ENCODE results near the gene DPY19L1.
A peak's percentile ranks its signal among the peaks of the same experiment; 100 is the strongest.
"Not testable (repeated sequence)": the region's sequence is repeated elsewhere in the genome, so short reads cannot be mapped to it uniquely, and the experiment has no call there.

Gene DPY19L1

DNA sequence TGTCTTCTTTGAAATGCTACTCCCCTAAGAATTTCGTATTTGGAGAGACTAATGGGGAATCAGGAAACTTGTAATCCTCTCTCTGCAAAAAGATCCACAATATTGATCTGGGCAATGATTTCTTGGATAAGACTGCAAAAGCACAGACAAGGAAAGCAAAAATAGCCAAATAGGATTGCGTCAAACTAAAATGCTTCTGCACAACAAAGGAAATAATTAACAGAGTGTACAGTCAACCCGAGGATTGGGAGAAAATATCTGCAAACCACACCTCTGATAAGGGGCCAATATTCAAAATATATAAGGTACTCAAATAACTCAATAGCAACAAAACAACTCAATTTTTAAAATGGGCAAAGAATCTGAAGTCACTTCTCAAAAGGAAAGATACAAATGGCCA, 52.1 kb downstream of the DPY19L1 start:
- not testable (repeated sequence) for DNase-seq

DNA sequence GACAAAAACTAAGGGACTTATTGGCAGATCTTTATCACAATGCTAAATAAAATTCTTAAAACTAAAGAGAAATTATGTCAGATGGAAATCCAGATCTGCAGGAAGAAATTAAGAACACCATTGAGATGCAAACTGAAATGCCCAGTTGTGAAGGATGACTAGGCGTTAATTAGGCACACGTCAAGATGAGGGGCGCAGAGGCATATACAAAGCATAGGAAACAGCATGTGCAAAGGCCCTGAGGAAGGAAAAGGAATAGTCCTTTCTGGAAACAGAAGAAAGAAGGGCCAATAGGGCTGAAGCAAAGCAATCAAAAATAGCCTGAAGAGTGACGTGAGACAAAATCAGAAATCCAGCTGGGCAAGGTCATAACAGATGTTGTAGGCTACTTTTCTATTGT, 53.1 kb downstream of the DPY19L1 start:
- DNase-seq: not testable (repeated sequence)

DNA sequence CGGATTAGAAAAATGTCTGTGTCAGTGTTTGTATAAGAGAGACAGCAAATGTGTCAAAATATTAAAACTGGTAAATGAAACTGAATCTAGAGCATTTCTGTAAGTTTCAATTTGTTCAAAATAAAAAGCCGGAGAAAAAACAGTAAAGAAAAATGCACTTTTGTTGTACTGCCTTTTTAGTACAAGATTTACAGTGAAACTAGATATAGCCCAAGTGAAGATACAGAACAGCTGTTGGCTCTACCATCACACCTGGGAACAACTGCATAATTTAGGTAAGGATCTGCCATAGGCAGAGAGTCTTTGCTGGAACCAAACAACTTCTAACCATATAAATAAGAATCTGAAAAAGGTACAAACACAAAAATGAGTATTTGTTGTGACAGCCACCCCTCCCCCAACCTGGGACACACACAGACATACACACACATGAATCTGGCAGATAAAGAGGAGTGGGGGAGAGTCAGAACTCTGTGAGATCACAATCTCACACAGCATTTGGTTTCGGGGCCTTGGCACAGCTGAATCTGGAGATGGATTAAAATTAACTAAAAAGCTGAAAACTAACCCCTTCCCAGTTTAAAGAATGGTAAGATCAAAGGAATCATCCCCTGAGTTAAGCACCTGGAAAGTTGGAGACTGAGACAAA, 54.8 kb downstream of the DPY19L1 start:
- DNase-seq: no peak

DNA sequence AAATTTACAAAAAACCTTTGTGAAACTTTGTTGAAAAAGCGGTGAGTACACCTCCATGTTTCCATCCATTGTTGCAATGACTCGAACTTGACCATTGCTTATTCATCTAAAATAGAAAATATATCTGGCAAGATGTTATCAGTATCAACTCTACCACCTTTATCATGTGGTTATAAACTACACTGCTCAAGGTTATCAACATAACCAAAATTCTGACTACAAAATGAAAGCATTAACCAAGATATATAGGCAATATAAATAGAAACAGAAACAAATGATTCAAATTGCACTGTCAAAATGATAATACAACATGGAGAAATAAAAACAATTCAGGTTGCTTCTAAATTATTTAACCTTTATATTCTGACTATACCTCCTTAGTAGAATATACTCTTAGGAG, 58.2 kb downstream of the DPY19L1 start:
- not testable (repeated sequence) for DNase-seq

DNA sequence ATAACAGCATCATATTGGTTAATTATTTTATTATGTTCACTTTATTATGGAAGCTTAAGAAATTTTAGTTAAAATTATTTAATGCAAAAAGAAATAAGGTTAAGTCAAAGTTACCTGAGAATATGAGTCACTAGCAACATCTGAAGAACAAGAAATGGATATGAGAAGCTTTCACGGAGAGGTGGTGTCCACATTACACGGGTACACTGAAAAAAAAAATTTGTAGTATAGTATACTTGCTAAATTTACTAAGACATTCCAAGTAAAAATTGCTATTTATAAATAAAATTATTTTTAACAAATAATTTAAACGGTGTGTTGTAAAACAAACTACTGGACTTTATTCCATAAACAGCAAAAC, 63.9 kb downstream of the DPY19L1 start:
- DNase-seq: no peak

DNA sequence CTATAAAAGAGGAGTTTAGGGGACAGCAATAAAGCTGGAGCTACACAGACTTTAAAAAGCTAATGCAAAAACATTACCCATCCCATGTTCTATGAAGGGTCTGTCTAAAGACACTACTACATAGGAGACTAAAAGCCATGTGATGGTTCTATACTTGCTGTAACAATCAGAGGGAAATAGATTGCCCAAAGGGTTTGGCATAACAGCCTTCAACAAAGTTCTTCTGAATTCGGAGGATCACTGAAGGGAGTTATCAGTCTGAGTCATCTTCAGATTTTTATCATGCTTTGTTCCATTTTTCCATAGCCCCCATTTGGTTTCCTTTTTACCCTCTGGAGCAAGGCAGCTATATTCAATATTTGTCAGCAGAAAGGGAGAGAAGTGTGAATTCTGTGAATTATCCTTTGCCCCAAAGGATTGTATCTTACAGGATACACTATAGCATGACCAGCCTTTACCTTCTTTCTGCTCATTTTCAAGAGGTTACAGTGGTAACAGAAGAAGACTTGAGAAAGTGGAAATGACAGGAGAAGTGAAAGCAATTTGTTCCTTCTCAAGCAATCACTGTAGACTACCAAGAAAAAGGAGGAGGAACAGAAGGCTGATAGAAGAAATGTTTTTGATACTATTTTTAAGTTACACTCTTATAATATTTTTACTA, 64.4 kb downstream of the DPY19L1 start:
- DNase-seq: not testable (repeated sequence)

DNA sequence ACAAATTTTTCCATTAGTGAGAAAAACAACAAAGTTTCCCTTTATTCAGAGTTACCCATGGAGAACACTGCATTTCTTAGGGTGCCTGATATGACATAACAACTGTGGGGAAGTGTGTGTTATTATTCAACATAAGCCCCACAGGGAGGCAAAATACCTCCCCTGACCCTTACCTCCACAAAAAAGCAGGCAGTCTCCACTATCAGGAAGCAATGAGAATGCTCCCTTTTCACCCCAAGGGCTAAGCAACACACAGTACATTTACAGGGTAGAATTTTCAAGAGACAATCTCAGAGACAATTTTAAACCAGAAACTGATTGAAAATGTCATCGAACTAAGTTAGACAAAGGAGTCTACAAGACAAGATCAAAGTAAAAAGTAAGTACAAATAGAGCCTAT, 69.5 kb downstream of the DPY19L1 start:
- not testable (repeated sequence) for DNase-seq

DNA sequence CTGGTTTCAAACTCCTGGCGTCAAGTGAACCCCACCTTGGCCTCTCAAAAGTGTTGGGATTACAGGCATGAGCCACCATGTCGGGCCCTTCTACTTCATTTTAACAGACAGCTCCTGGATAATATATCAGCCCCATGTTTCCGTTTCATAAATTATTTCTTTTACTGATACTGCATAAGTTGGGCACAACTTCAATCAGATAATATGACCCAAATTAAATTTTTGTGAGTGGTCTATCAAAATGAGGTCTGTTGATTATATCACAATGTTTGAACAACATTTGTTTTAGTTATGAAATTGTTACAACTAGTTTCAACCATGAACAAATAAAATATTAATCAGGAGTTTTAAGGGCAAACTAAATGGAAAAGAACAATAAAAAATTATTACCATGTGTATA, 70.8 kb downstream of the DPY19L1 start:
- DNase-seq: not testable (repeated sequence)

DNA sequence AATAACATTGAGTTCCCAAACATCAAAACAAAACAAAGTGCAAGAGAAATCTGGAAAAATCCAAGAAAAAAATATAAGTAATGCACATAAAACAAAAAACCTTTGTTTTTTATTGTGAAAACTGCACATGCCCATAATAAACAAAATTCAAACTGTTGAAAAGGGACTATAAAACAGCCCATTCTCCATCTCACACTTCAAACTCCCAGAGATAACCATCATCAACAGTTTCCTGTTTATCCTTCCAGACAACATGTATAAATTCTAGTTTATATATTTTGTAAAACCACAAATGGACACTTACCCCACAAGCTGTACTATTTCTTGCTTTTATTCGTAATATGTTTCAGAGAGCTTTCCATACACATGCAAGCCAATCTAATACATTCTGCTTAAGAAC, 79.3 kb downstream of the DPY19L1 start:
- DNase-seq: no peak

DNA sequence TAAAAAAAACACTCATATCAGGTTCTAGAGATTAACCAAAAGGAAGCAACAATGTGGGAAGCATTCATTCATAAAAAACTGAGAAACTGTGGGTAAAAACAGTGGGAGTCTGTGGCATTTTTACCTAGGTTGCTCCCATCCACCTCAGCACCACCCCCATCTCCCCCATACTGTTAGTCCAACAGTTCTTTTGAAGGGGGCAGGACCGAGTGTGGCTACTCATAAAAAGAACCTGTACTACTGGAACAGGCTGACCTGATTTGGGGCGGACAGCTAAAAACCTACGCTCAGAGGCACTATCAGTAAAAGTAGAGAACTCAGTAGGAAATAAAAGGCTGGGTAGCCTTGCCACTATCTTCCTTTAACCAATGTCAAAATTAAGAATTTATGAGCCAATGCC, 84.5 kb downstream of the DPY19L1 start:
- DNase-seq: no peak

DNA sequence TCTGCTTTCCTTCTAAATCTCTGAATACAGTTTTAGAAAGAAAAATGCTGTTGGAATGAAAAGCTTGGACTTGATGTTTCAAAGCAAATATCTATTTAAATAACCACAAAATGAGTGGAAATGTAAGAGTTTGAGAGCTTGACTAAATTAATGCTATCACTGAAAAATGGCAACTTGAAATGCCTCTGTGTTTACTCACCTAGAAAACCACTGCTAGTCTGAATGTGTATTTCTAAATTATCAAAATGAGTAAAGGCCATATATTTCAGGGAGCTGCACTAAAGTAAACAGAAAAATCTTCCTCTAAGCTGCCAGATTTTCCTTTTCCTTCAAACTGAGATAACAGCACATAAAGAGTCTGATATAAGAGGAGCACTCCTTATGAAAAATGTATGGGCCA, 87.9 kb downstream of the DPY19L1 start:
- peak; percentile 67 for DNase-seq

DNA sequence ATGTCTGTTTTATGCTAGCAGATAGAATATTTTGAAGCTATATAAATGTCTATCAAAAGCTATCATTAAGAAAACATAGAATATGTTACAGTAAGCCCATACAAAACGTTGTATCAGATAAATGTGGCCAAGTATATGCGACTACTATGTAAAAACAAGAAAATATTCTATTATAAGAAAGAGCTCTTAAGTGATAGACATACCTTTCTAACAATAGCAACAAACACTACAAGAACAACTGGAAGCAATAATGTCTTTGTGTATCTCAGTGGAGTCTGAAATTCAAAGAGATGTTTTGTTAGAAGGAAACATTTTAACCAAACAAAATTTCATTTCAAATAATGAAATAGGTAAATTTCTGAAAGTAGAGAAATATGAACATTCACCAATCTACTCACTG, 89.9 kb downstream of the DPY19L1 start:
- DNase-seq: not testable (repeated sequence)

DNA sequence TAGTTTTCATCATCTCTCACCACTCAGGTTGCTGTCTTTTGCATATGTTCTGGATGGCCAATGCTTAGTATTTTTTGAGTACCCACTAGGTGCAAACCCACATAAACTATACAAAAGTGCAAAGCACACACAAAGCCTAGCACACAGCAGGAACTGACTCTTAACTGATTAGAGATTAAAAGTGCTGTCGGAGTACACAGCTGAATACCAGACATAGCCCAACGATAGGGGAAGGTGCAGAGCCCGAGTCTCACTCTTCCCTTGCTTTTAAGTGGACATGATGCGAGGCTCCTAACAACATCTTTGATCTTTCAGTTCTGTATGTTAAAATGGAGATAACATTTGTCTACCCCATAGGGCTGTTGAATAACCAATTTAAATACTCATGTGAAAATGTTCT, 90.8 kb downstream of the DPY19L1 start:
- no peak for DNase-seq

DNA sequence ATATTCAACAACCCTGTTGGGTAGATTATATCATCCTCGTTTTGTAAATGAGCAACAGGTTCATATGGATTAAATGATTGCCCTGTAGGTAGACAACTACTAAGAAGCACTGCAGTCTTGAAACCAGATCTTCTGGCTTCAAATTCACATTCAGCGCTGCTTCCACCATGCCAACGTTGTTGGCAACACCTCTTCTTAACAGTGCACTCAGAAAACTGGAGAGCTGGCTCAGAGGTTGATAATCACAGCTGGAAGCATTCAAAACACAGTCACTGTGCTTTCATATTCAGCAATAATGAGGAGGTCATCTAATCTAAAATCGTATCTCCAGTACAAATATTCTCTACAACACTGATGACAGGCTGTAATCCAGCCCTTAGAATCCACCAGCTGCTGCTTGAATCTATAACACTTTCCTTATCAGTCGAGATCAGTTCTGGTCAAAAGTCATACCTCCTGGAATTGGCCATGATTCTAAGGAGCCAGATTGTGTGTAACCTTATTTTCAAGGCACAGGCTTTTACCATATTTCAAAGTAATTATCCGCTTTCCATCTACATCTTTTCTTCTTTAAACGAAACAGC, 91.3 kb downstream of the DPY19L1 start:
- DNase-seq: peak; percentile 5

DNA sequence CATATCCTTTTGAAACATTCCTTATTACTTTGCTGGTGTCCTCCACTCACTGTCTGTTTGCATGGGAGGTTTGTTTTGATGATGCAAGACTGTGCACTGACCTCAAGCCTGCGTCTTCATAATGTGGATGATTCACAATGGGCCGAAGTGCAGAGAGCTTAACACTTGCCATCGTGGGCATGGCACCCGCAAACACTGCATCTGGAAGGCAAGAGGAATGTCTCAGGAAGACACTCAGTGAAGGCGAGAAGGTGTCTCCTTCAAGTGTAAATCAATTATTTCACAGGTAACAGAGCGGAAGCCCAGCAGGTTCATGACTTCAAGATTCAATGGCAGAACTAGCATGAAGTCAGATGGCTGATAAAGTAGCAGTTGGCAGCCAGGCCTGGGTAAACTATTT, 98.1 kb downstream of the DPY19L1 start:
- peak; percentile 48 for DNase-seq

DNA sequence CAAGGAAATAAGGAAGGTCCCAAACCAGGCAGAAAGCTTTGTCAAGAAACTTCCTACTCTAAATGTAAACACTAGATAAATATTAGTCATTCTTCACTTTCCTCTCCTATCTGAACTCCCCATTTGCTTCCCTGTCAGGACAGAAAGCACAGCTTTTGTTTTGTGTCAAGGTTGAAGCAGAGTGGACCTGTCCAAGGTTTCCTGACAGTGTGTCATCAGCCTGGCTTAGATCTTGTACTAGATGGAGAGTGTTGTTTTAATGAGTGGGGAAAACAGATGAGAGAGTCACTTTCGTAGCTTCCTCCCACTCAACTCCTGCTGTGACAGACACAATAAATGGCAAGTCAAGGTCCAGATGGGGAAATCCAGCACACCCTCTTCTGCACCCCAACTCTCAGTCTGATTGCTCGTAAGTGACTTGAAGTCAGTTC, 101.5 kb downstream of the DPY19L1 start:
- DNase-seq: not testable (repeated sequence)

DNA sequence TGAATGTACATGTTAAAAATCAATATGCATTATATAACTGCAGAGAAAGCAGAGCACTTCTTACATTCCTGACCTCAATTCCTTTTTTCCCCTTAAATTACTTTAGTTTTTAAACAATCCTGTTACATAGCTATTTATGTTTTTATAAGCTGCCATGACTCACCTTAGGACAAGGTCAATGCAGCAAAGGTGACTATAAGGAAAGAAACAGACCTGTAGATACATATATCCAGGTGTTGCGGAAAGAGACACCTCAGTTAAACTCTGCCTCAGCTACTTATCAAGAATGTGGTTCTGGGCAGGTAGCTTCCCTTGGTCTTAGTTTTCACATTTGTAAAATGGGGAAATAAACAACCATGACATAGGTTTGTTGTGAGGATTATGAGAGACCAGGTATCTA, 105.5 kb downstream of the DPY19L1 start:
- no peak for DNase-seq

DNA sequence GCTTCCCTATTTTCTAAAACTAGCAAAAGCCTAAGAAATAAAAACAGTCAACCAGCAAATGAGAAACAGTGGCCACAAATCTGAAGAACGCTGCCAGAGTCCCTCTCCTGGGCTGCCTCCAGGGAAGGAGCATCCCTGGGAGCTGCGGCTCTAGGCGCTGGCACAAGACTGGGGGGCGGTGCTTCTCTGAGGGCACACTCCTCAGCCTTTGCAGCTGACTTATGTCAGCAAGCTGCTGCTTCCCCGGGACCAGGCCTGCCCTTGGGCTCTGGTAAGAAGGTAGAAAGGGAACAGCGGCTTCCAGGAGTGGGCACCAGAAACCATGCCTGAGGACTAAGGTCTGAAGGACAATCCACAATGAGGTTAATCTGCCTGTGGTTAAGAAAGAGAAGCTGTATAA, 107.5 kb downstream of the DPY19L1 start:
- DNase-seq: not testable (repeated sequence)

DNA sequence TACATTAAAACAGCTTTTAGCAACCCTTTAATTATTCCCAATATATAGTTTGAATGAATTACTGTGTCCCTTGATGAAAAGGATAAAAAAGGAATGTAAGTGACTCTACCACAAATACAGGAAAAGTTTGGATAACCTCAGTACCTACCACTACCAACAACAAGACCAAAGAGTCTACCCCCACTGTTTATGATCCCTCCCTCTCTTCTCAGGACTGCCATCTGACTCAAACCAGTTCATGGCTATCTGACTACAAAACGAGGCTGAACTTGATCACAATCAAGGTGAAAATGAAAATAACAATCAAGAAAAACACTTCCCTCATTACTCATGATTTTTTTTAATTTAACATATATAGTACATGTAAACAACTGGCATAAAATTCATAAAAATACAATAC, 108.7 kb downstream of the DPY19L1 start:
- no peak for DNase-seq

DNA sequence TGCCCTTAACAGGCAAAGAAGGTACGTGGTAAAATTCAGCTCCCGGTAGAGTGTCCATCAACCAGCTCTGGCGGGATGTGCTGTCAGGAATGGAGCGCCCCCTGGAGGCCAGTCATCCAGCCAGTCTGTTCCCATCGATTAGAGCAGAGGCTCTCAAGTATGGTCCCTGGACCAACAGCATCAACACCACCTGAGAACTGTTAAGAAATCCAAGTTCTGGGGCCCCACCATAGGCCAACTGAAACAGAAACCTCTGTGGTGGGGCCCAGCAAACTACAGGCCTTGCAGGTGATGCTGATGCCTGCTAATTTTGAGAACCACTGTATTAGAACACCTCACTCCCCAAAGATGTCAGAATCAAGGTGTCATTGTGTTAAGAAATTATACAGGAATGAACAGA, 109.2 kb downstream of the DPY19L1 start:
- peak; percentile 26 for DNase-seq

DNA sequence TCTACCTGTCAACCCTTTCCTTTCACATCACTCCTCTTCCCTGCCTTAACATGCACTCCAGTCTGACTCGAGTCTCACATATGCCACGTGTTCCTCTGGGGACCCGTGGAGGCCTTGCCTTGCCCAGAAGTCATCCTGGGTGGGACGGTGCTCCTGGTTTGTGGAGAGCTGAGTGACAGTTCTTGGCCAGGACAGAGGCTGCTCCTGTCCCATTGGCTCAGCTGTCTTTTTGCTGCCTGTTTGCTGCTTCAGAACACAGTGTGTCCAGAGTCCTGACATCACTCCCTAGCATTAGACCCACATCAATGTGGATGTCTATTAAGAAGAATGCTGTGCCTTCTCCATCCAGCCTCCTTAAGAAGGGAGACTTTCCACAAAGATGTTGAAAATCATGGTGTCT, 116.8 kb downstream of the DPY19L1 start:
- DNase-seq: not testable (repeated sequence)

DNA sequence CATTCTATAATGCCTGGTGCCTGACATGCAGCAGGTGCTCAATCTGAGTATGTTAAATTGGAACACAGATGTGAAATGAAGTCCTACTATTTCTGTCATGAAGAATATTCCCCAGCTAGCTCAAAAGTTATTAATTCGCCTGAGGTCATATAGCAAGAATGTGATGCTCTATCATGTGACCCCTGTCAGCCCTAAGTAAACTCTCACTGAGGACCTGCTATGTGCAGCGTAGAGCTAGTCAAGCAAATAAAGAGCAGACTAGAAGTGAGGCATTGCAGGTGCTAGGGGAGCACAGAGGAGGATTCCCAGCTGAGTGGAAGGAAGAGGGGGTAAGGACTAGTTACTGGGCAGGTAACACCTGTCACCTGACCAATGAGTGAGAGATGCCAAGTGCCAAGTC, 118.2 kb downstream of the DPY19L1 start:
- not testable (repeated sequence) for DNase-seq

DNA sequence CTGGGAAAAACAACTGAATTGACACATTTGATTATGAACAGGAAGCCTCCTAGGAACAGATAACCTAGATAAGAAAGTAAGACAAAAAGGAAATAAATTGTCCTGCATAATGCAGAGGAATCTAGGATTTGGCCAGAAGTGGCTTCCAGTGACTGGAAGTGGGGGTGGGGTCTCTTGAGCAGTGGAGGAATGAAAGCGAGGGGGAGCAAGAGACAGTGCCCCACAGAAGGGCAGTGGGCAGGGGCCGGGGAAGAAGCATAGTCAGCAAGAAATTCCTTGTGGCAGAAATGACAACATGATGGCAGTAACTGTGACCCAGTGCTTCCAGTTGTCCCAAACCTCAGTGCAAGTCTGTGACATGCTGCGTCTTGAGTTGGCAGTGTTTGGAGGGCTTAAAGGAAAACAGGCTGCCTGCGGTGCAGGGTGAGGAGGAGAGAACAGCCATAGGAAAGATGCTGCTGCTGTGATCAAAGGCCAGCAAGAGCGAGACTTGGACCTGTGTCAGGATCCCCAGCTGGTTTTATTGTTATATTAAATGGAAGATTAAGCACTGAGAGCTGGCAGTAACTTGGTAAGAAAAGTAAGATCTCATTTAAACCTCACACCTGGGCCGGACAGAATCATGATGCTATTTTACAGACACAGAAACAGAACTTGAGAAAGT, 119.0 kb downstream of the DPY19L1 start:
- not testable (repeated sequence) for DNase-seq

DNA sequence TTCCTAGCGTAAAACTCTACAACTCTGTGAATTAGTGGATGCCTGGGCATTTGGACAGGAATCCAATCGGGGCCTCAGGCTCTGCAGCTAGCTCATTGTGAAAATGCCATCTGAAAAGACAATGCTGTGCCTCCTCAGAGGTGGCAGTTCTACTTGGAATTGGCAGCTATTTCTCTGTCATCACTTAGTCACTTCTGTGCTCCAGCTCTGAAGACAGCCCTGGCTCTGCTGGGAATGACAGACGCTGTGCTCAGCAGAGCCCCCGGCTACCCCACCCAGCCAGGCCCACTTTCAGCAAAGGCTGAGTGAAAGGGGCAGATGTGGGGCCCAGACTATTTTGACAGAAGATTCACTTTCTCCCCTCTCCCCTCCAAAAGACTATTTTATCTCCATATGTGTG, 119.8 kb downstream of the DPY19L1 start:
- not testable (repeated sequence) for DNase-seq

All from fibroblast of skin of abdomen (primary cell).